Activated CD4-positive, alpha-beta T cell treated with anti-CD3 and anti-CD28 coated beads for 36 hours (primary cell): Measurements from ENCODE around the gene DIP2C. TPM values are rescaled to one million over a fixed set of nuclear protein-coding genes. Genes with fewer than 3 reads are reported as not detected.
A peak's percentile ranks its signal among the peaks of the same experiment; 100 is the strongest.

Experiments used
- ATAC-seq: fragments of 200-7000 bp; cut with Tn5 transposase; one replicate; pipeline ENCODE4 v1.10.0; 2021; ENCODE audit warnings: mild to moderate bottlenecking, moderate library complexity
- CTCF ChIA-PET: fragments of 350-600 bp; sonication (Branson Sonifier 250); formaldehyde crosslinking; loops from one replicate; lab custom pipeline; 2021; ENCODE audit warnings: antibody characterized with exemption; lab: Charles Lee
- POLR2A ChIA-PET: fragments of 350-600 bp; sonication (Branson Sonifier 250); formaldehyde crosslinking; loops from one replicate; lab custom pipeline; 2021; ENCODE audit warnings: antibody characterized with exemption, inconsistent platforms; lab: Charles Lee
- DNase-seq: peaks from one replicate; pipeline ENCODE4 v3.0.0-alpha.2; 2020
- H3K27ac Mint-ChIP-seq: one replicate; pipeline ENCODE4 v1.8.0; 2021; ENCODE audit warnings: mixed read lengths
- H3K27me3 Mint-ChIP-seq: one replicate; pipeline ENCODE4 v1.8.0; 2021; ENCODE audit warnings: mixed read lengths
- H3K36me3 Mint-ChIP-seq: one replicate; pipeline ENCODE4 v1.8.0; 2021; ENCODE audit warnings: low read depth, mixed read lengths
- H3K4me1 Mint-ChIP-seq: one replicate; pipeline ENCODE4 v1.8.0; 2021; ENCODE audit warnings: mixed read lengths
- H3K4me3 Mint-ChIP-seq: one replicate; pipeline ENCODE4 v1.8.0; 2021; ENCODE audit warnings: mild to moderate bottlenecking, moderate library complexity, mixed read lengths
- H3K9me3 Mint-ChIP-seq: one replicate; pipeline ENCODE4 v1.8.0; 2021; ENCODE audit warnings: low read depth, mixed read lengths
- intact Hi-C, 2 experiments: fragments of 100-400 bp; cut with DNase I in 1 of 2; cut with micrococcal nuclease in 1 of 2; formaldehyde crosslinking; loops; one replicate each; pipeline versions ENCODE4 v1.14.2 to v1.15.1; 2022 to 2024; cut with DNase I, micrococcal nuclease
- total RNA-seq, 2 experiments: library from RNA; stranded (reverse); gene quantifications; one replicate each; pipeline ENCODE4 v1.2.3, GENCODE V29; 2021

DIP2C gene
- total RNA-seq, 2 experiments from 2014 or later = 0.76 to 0.94 TPM

DNA sequence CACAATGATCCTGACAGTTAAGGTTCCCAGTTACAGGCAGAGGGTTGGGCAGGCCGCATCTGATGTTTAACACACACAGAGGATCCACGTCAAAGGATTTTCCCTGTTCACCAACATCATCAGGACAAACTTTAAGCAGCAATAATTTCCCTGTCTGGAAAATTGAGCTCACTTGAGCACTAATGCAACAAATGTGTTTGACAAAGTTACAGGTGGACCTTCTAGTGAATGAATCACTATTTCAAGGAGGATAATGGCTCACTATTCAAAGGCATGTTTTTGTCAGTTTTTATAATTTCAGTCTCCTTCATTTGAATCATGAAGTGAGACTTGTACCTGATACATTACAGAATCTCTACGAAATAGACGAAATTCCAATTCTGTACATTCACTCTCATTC, 127.3 kb downstream of the DIP2C start:
- ATAC-seq (no peak), DNase-seq (no peak)
- H3K27me3 Mint-ChIP-seq = no peaks in the 10 kb centered on the region
- H3K4me1 Mint-ChIP-seq = no peaks in the 10 kb centered on the region
- POLR2A ChIA-PET = interaction anchor here (0.6 kb wide), 1 partner anchor 230 kb away, joined by 6 read pairs; no protein-coding TSS in a partner anchor
- CTCF ChIA-PET = no interaction called here
- H3K4me3 Mint-ChIP-seq = no peak overlapping the region
- no peak overlapping the region for H3K27ac Mint-ChIP-seq
- H3K9me3 Mint-ChIP-seq = peaks cover 2% of the 10 kb centered on the region
- H3K36me3 Mint-ChIP-seq = no peaks in the 10 kb centered on the region
- intact Hi-C loops = no loop called here

DNA sequence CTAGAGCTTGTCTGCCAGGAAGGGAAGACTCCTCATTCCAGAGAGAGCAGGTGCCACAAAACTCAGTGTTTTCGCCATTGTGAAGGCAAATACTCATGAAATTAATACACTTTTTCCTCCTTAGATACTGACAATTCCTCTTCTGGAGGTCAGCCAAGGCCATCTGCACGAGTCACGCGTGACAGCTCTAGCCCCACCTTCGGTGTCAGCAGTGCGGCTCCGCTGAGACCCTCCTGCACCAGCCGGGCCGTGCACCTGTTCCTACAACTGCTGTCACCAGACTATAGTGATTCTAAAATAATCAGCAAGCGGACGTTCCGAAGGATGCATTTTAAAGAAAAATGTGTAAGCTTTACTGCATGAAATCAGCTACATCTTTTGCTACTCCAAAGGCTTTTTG, 127.7 kb downstream of the DIP2C start:
- CTCF ChIA-PET = interaction anchor here (0.6 kb wide), 1 partner anchor 37 kb away, joined by 3 read pairs; no protein-coding TSS in a partner anchor
- no peak for DNase-seq
- Mint-ChIP-seq H3K4me3 (no peak overlapping the region), H3K9me3 (peaks cover 2% of the 10 kb centered on the region), H3K36me3 (no peaks in the 10 kb centered on the region), H3K27ac (no peak overlapping the region), H3K27me3 (no peaks in the 10 kb centered on the region), H3K4me1 (peaks cover 1% of the 10 kb centered on the region)
- no peak for ATAC-seq
- POLR2A ChIA-PET = no interaction called here
- intact Hi-C loops = no loop called here

DNA sequence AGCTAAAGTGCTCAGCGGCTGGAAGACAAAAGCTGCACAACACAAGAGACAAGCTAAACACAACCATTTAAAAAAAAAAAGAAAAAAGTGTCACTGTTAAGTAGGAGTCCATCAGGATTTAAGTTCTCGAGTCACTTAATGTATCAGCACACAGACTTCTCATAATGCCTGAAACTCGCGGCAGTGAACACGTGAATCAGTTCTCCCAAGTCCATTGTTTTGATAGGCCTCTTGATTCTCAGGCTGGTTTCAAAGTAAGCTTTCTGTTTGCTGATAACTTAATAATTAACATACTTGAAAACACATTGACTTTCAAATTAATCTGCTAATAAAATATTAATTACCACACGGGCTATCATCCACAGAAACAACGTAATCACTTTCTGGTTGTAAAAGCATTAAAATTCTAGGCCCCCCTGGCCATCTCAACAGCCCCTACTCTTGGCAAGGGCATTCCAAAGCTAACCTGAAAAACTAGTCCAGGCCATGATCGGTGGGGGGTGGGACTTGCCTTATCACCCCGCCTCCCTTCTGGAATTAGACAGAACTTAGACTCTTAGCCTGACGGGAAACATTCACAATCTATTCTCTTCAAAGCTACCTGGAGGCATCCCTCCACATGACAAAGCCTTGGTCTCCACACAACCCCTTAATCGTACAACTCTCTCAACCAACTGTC, 129.0 kb downstream of the DIP2C start:
- Mint-ChIP-seq H3K36me3 (no peaks in the 10 kb centered on the region), H3K4me3 (no peak overlapping the region), H3K9me3 (peaks cover 2% of the 10 kb centered on the region), H3K4me1 (peaks cover 5% of the 10 kb centered on the region), H3K27me3 (no peaks in the 10 kb centered on the region), H3K27ac (no peak overlapping the region)
- DNase-seq (no peak), ATAC-seq (no peak)
- ChIA-PET CTCF (no interaction called here), POLR2A (no interaction called here)
- intact Hi-C loops = no loop called here

DNA sequence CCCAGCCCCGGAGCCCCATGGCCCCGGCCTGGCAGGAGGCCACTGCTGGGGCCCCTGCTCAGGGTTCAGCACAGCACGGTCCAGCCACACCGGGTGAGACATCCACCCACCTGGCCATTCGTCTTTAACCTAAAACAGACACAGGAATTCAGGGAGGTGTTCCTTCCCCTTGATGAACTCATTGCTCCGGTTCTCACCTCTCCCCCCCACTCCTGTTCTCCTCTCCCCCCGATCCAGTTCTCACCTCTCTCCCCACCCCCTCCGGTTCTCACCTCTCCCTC, 129.8 kb downstream of the DIP2C start:
- Mint-ChIP-seq H3K36me3 (no peaks in the 10 kb centered on the region), H3K27me3 (no peaks in the 10 kb centered on the region), H3K4me3 (no peak overlapping the region), H3K27ac (no peak overlapping the region), H3K4me1 (peaks cover 5% of the 10 kb centered on the region), H3K9me3 (peaks cover 2% of the 10 kb centered on the region)
- ChIA-PET CTCF (no interaction called here), POLR2A (no interaction called here)
- DNase-seq (no peak), ATAC-seq (no peak)
- intact Hi-C loops = no loop called here

DNA sequence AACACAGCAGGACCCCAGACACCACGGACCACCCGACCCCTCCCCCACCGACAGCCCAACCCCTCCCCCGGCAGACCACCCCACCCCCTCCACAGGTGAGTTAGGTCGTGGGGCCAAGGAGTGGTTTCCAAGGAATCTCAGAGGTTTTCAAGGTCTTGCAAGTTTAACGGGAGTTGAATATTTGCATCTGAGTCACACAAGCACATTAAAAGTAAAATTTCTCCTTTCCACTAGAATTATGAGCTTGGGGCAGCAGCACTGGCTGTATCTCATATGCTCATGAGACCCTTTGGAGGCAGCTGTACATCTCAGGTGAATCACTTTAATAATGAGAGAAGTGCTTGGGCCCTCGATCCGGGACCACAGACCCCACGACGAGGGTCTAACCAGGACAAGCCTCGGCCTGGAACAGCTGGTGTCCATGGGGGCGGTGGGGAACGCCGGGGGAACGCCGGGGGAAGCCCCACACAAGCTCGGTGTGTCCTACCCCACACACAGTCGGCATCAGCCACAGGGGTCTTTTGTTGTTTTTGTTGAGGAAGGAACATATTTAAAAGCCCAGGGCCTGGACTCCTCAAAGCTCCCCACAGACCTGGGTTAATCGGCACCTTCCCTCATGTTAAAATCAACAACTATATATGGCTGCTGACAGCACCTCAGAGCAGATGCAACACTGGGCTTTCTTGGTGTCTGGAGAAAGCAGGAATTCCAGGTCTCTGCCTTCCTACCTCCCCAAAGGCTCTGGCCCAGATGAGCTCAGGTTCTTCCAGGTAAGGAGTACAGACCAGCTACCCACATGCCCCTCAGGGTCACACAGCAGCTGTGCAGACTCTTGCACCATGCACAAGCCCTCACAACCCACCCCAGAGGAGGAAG, 130.3 kb downstream of the DIP2C start:
- Mint-ChIP-seq H3K36me3 (no peaks in the 10 kb centered on the region), H3K4me3 (no peak overlapping the region), H3K9me3 (peaks cover under 1% of the 10 kb centered on the region), H3K27ac (no peak overlapping the region), H3K4me1 (peaks cover 5% of the 10 kb centered on the region), H3K27me3 (no peaks in the 10 kb centered on the region)
- ATAC-seq (no peak), DNase-seq (no peak)
- ChIA-PET CTCF (no interaction called here), POLR2A (no interaction called here)
- intact Hi-C loops = no loop called here

DNA sequence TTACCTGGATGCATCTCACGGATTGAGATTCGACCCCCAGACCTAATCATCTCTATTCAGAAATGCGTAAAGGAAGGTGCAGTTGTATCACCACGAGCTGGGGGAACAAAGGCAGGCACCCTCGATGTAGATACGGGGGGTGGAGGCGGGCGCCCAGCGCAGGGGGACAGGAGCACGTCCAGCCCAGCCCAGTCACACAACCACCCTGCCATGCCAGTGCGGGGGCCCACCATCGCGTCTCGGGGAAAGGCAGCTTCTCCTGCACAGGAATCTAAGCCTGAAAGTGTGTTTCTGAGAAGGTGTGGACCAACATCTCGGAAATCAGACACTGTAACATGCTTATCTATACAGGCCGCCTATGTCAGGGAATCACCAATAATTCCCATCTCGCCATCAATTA, 131.1 kb downstream of the DIP2C start:
- POLR2A ChIA-PET = no interaction called here
- no peak overlapping the region for H3K4me3 Mint-ChIP-seq
- no peak overlapping the region for H3K27ac Mint-ChIP-seq
- no peaks in the 10 kb centered on the region for H3K27me3 Mint-ChIP-seq
- H3K9me3 Mint-ChIP-seq = no peaks in the 10 kb centered on the region
- CTCF ChIA-PET = no interaction called here
- H3K4me1 Mint-ChIP-seq = peaks cover 5% of the 10 kb centered on the region
- intact Hi-C loops = no loop called here
- DNase-seq (no peak), ATAC-seq (no peak)
- H3K36me3 Mint-ChIP-seq = no peaks in the 10 kb centered on the region

DNA sequence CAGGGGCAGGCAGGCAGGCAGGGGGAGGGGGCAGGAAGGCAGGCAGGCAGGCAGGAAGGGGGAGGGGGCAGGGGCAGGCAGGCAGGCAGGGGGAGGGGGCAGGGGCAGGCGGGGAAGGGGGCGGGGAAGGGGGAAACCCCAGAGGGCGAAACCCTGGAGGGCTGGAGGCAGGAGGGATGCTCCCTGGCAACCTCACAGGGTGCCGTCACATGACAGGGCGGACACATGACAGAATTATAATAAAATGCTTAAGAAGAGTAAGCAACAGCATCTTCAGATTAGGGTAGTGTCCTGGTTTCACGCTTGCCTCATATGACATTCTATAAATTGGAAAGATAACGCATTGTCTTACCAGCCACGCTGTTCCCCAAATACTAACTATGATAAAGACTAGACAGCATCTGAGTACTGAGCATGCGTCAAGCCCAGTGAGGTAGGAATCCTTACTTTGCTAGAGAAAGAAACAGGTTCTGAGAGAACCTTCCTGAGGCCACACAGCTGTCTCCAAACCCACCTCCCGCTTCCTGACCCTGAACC, 131.6 kb downstream of the DIP2C start:
- CTCF ChIA-PET = no interaction called here
- Mint-ChIP-seq H3K27me3 (no peaks in the 10 kb centered on the region), H3K36me3 (no peaks in the 10 kb centered on the region)

DNA sequence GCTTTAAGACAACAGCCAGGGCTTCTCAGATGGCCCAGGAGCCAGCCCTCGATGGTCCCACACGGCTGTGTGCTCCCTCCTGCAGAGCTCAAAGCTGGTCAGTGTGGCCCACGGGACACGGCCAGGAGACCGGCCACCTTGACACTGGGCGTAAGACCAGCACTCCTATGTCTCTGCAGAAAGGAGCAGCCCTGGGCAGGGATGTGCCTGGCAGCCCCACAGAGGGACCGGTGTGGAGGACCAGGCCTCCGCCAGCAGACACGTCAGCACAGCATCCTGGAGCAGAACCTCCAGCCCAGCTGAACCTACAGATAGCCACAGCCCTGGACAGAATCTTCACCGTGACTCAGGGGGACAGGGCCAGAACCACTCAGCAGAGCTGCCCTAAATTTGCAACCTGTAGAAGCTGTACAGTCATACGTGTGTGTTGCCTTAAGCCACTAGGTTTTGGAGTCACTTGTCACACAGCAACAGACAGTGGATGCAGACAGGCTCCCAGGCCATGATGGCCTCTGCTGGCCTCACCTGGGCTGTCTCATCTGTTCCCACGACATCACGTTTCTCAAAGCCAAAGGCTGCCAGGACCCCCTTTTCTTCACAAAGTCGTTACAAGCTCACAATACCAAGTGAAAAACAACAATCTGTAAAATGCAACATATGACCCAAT, 132.4 kb downstream of the DIP2C start:
- ChIA-PET POLR2A (no interaction called here), CTCF (no interaction called here)
- intact Hi-C loops = no loop called here
- Mint-ChIP-seq H3K27me3 (no peaks in the 10 kb centered on the region), H3K9me3 (no peaks in the 10 kb centered on the region), H3K4me3 (no peak overlapping the region), H3K4me1 (peaks cover 5% of the 10 kb centered on the region), H3K27ac (no peak overlapping the region), H3K36me3 (no peaks in the 10 kb centered on the region)
- DNase-seq (no peak), ATAC-seq (no peak)

More for the DNA sequence above, 131.6 kb downstream of the DIP2C start:
- DNase-seq (peak; percentile 70), ATAC-seq (peak; percentile 49)
- peaks cover 5% of the 10 kb centered on the region for H3K4me1 Mint-ChIP-seq
- H3K9me3 Mint-ChIP-seq = no peaks in the 10 kb centered on the region
- intact Hi-C loops = no loop called here
- H3K27ac Mint-ChIP-seq = no peak overlapping the region
- POLR2A ChIA-PET = no interaction called here
- H3K4me3 Mint-ChIP-seq = no peak overlapping the region

DNA sequence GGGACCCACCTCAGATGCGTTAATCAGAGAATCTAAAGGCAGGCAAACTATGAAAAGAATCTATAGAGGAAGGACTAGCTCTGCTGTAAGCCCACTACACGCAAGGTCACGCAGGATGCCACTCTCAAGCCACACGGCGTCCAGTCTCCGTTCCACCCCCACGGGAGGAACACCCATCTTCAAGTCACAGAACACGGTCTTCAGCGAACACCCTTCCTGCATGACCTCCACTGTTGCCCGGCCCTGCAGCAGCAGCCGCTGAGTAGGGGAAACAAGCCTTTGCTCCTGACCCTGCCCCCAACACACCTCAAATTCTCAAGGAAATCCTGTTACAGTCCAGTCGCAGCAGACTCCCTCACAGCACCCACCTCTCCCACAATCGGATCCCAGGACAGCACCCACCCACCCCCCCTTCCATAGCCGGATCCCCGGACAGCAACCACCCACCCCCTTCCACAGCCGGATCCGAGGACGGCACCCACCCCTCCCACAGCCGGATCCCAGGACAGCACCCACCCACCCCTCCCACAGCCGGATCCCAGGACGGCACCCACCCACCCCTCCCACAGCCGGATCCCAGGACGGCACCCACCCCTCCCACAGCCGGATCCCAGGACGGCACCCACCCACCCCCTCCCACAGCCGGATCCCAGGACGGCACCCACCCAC, 133.7 kb downstream of the DIP2C start:
- ATAC-seq = no peak
- intact Hi-C loops = no loop called here
- CTCF ChIA-PET = no interaction called here
- Mint-ChIP-seq H3K4me1 (peaks cover 5% of the 10 kb centered on the region), H3K9me3 (no peaks in the 10 kb centered on the region), H3K27ac (no peak overlapping the region), H3K36me3 (no peaks in the 10 kb centered on the region), H3K27me3 (no peaks in the 10 kb centered on the region), H3K4me3 (no peak overlapping the region)
- POLR2A ChIA-PET = no interaction called here
- no peak for DNase-seq

DNA sequence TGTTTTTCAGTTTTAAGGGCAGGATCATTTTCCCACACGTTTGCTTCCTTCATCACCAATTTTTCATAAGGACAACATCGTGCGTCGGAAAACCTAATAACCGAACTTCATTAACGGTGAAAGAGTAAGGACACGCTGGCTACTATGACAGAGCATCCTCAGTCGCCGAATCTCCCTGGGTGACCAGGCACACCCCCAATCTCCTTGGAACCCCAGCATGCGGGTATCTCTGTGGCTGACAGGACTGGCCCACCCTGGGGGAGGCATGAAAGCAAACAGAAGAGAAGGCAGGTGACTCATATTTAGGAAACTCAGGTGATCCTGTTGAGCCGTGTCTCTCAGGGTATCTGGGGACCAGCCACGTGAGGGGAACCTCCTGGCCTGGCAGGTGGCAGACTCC, 134.2 kb downstream of the DIP2C start:
- DNase-seq (no peak), ATAC-seq (no peak)
- H3K4me1 Mint-ChIP-seq = peaks cover 5% of the 10 kb centered on the region
- no peaks in the 10 kb centered on the region for H3K36me3 Mint-ChIP-seq
- ChIA-PET CTCF (no interaction called here), POLR2A (no interaction called here)
- H3K4me3 Mint-ChIP-seq = no peak overlapping the region
- H3K27ac Mint-ChIP-seq = no peak overlapping the region
- intact Hi-C loops = no loop called here
- H3K9me3 Mint-ChIP-seq = no peaks in the 10 kb centered on the region
- H3K27me3 Mint-ChIP-seq = no peaks in the 10 kb centered on the region

DNA sequence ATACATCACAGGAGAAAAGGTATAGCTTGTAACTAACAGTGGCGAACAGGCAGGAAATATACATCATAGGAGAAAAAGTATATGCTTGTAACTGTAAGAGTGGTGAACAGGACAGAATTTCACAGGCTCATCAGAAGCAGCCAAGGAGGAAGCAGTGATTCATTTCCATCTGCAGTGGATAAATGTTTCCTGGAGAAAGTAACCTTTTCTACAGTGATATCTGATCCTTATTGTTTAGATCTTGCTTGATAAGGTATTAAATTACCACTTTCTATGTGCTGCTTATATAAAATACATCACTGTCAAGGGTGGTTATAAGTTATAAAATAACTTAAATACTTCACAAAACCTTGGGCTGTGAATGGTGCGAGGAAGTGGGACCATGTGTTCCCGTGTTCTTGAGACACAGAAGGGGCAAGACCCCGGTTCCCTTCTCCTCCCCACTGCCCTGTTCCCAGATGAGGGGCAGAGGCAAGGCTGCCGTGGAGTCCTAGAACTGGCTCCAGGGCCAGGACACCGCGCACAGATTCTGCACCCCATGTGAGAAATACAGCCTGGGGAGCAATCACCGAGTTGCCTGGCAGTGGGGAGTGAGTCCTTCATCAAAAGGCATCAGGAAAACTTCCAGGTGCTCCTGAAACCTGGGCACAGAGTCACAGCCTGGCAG, 135.2 kb downstream of the DIP2C start:
- Mint-ChIP-seq H3K9me3 (no peaks in the 10 kb centered on the region), H3K27me3 (no peaks in the 10 kb centered on the region), H3K36me3 (no peaks in the 10 kb centered on the region), H3K4me1 (peaks cover 5% of the 10 kb centered on the region), H3K27ac (no peak overlapping the region), H3K4me3 (no peak overlapping the region)
- intact Hi-C loops = no loop called here
- POLR2A ChIA-PET = no interaction called here
- CTCF ChIA-PET = no interaction called here
- DNase-seq (no peak), ATAC-seq (no peak)
